ENCODE data around the gene DGCR6. TPM values are rescaled to one million over a fixed set of nuclear protein-coding genes. Genes with fewer than 3 reads are reported as not detected.
"Not testable (repeated sequence)": the region's sequence is repeated elsewhere in the genome, so short reads cannot be mapped to it uniquely, and the experiment has no call there.

DGCR6 gene
- total RNA-seq, 2 donors from 2014 or later = 1.2 to 2.3 TPM

DNA sequence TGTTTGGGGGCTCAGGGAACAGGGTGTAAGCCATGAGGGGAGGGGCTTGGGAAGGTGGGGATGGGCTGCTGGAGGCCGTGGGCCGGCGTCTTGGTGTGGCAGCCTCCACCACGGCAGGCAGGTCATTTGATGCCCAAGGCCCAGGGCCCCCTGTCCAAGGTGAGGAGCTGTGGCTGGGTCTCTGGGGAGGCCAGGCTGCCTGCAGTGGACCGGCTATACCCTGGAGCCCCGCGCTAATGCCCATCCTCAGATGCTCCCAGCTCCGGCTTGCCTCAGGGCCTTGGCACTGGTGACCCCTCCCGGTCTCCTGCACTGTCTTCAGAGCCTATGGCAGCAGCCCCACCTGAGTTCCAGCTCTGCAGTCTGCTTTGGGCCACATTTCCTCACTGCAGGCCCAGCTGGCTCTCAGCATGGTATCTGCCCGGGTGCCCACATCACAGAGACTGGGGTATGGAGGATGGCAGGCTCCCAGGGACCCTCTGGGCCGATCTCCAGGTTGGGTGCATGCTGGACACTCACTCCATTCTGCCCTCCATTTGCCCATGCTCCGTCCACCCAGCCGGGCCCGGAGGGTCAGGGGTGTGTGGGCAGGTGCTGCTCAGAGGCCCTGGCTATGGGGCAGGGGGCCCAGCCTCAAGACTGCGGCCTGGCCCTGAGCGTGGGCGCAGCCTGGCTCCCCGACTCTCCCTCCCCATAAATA lies 51.7 kb downstream of the DGCR6 start:
- ATAC-seq; intact Hi-C loops (cut with DNase I, micrococcal nuclease): not testable (repeated sequence)
- peak in 1 of 2 donors; percentile 16 for DNase-seq

DNA sequence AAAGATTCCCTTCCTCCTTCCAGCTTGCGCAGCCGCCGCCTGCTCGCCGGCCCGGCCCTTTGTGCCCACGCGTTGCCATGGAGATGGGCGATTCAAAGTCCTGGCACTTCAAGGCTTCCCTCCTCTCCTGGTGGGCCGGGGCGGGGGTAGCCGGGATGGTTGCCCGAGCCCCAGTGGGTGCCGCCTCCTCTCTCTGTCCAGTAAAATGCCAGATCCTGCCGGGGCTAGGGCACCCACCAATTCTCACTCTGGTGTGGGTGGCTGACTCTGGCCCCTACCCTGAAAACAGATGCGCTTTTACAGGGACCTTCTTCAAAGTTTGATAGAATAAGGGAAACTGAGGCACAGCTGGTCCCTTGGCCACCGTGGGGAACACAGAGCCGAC lies 52.2 kb downstream of the DGCR6 start:
- DNase-seq; ATAC-seq; intact Hi-C loops (cut with DNase I, micrococcal nuclease): not testable (repeated sequence)

DNA sequence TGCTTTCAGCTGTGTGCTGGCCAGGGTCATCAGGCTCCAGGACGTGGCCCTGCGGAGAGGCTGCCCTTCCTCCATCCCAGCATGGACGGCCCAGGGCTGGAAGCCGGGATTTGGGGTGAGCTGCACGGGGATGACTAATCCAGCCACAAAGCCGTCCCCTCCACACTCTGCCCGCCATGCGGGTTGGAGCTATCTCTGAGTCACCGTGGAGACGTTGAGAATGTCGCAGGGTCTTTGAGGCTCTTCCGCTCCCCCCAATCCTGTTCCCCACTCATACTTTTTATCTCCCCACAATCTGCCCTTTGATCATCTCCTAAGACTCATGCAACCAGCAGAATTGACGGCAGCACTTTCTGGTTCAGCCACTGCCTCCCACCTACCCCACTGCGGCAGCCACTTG lies 52.6 kb downstream of the DGCR6 start:
- intact Hi-C loops (cut with DNase I, micrococcal nuclease); ATAC-seq: not testable (repeated sequence)
- DNase-seq = peak in 1 of 2 donors; percentile 14

DNA sequence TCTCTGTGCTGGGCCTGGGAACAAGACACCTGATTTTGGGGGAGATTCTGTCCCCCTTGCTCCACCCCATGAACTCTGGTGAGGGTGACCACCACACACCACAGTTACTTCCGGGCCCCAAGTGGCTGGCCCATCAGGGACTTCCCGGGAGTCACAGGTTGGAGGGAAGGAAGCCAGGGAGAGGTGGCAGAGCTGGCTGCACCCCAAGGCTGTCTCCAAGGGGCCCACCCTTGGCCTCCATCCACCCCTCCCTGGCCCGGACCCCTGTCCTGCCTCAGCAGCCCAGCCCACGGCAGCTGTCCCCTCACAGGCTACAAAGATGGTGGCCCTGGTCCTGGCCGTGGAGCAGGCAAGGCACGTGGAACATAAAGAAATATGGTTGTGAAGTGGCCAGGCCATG lies 53.1 kb downstream of the DGCR6 start:
- intact Hi-C loops (cut with DNase I, micrococcal nuclease); ATAC-seq; DNase-seq: not testable (repeated sequence)

DNA sequence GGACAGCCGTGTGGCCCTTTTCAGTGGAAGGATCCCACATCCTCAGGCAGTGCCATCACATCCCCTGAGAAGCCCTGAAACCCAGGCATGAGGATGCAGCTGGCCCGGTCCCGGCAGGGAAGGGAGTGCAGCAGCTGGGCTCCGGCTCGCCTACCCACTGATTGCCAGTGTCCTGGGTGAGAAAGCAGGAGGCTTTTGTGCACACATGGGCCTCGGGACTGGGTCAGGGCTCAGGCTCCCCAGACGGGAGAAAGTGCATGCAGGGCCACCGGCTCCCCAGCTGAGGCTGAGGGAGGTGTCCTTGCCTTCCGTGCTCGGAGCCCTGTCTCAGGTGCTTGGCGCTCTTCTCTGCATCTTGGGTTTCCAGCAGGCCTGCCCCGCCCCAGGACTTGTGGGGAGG lies 53.6 kb downstream of the DGCR6 start:
- DNase-seq; intact Hi-C loops (cut with DNase I, micrococcal nuclease); ATAC-seq: not testable (repeated sequence)

DNA sequence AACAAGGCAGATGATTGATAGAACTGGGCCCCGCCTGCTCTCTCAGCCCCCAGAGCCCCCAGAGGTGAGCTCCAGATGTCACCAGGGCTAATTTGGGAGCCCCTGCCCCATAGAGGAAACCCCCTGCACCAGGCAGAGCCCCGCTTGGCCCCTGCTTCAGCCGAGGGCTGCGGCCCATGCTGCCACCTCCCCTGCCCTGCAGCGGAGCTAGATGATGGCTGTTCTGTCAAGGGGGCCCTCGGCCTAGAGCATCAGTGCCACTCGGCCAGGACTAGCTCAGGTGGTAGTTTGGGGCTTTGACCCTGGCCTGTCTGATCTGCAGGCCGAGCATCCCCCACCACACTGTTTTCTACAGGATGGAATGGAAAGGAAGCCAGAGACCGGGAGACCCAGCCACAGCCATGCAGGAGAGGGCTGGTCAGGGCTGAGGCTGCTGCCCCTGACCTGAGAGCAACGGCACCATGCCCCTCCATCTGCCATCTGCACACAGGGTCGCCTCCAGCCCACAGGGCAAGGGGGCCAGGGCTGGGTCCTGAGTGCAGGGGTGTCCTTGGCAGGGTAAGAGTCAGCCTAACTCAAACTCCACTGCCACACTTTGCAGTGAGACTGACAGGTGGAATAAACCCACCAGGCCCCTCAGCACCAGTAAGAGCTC lies 54.2 kb downstream of the DGCR6 start:
- intact Hi-C loops (cut with DNase I, micrococcal nuclease); ATAC-seq: not testable (repeated sequence)
- DNase-seq = peak in 1 of 2 donors; percentile 16

DNA sequence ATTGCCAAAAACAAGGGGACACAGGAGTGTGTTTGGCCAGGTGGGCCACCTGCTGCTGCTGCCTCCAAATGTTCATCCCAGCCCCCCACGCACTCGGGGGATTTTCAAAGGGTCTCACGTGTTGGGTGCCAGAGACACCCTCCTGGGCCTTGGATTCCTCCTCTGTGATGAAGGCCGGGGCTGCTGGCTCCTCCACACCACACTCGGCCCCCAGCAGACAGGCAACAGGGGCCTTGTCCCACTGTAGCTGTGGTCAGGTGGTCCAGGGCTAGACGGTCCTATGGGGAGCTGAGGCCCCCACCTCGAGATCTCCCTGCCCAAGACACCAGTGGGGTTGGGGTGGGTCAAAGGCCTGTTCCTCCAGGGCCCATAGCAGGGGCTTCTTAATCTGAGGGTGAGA lies 55.1 kb downstream of the DGCR6 start:
- not testable (repeated sequence) for ATAC-seq

More for the DNA sequence above, 55.1 kb downstream of the DGCR6 start:
- intact Hi-C loops (cut with DNase I, micrococcal nuclease); DNase-seq: not testable (repeated sequence)

Other genes starting within 250 kb of the DGCR6 start
- gene PRODH, start 30.0 kb downstream of the DGCR6 start, total RNA-seq = 10 to 100 TPM; 10.2 to 15.5 TPM
- 100 to 1,000 TPM in 1 of 2 donors, 10 to 100 TPM in 1; 85.8 to 104 TPM for gene DGCR2, start 216.1 kb downstream of the DGCR6 start, total RNA-seq
- not detected for gene TSSK2, start 225.0 kb downstream of the DGCR6 start, total RNA-seq
- 10 to 100 TPM in 1 of 2 donors, 1 to 10 TPM in 1; 9.6 to 10.8 TPM for gene ESS2, start 238.3 kb downstream of the DGCR6 start, total RNA-seq
- not detected for gene GSC2, start 244.0 kb downstream of the DGCR6 start, total RNA-seq